ENCODE data around the gene TCL1B. TPM values are rescaled to one million over a fixed set of nuclear protein-coding genes. Genes with fewer than 3 reads are reported as not detected.

The TCL1B gene
- total and polyA plus RNA-seq, 9 donors: not detected

DNA sequence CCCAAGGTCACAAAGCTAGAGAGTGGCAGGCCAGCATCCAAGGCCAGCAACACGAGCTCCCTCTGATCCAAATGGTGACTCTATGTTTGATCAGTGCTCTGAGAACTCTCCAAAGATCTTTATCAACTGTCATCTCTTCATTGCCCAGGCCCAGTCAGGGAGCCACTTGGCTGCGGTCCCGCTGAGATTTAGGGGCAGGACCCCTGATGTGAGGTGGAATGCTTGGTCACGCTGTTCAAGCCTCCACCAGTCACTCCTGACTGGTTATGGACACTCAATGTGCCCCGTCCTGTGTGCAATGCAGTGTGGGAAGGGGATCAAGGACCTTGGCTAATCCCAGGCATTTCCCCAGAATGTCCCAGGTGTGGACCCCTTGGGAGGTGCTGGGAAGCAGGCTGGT, 19.8 kb upstream of the TCL1B start:
- 74% methylated on average over 3 of the region's 5 CpGs for WGBS (ENCODE audit: insufficient coverage)
- Histone ChIP-seq H3K36me3 (ENCODE audit: control insufficient read depth, insufficient read depth, low read length) (no peaks in the 10 kb centered on the region), H3K27me3 (ENCODE audit: control insufficient read depth, insufficient read depth, low read length) (peaks cover 9% of the 10 kb centered on the region), H3K9me3 (replicated peaks; ENCODE audit: control insufficient read depth, low read depth, low read length) (no peaks in the 10 kb centered on the region), H3K4me1 (ENCODE audit: control insufficient read depth, insufficient read depth, low read length) (no peaks in the 10 kb centered on the region), H3K4me3 (ENCODE audit: low read length) (no peak overlapping the region), H3K27ac (ENCODE audit: low read length) (no peak overlapping the region)
- no peak for DNase-seq

DNA sequence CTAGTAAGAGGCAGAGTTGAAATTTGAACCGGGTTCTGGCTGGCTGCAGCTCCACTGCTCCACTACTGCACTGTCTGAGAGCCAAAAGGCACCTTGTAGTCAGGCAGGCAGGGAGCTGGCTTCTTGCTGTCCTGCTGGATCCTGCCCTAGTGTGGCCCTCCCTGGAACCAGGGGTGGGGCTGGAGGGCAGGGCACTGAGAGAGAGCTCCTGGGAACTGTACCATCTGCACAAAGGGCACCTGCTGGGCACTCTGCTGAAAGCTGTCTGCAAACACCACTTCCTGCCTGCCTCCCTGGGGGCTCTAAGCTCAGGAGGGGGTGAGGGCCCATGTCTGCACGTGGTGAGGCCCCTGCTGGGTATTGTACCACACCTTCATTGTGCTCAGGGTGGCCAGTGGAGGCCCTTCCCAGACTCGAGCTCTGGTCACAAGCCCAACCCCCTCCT, 19.0 kb upstream of the TCL1B start:
- H3K36me3 ChIP-seq (ENCODE audit: control insufficient read depth, insufficient read depth, low read length): no peaks in the 10 kb centered on the region
- WGBS (ENCODE audit: insufficient coverage): 10% methylated on average over 3 of the region's 3 CpGs
- H3K9me3 ChIP-seq (replicated peaks; ENCODE audit: control insufficient read depth, low read depth, low read length): no peaks in the 10 kb centered on the region
- H3K27ac ChIP-seq (ENCODE audit: low read length): no peak overlapping the region
- DNase-seq: no peak
- H3K27me3 ChIP-seq (ENCODE audit: control insufficient read depth, insufficient read depth, low read length): peaks cover 9% of the 10 kb centered on the region
- no peaks in the 10 kb centered on the region for H3K4me1 ChIP-seq (ENCODE audit: control insufficient read depth, insufficient read depth, low read length)
- H3K4me3 ChIP-seq (ENCODE audit: low read length): no peak overlapping the region

DNA sequence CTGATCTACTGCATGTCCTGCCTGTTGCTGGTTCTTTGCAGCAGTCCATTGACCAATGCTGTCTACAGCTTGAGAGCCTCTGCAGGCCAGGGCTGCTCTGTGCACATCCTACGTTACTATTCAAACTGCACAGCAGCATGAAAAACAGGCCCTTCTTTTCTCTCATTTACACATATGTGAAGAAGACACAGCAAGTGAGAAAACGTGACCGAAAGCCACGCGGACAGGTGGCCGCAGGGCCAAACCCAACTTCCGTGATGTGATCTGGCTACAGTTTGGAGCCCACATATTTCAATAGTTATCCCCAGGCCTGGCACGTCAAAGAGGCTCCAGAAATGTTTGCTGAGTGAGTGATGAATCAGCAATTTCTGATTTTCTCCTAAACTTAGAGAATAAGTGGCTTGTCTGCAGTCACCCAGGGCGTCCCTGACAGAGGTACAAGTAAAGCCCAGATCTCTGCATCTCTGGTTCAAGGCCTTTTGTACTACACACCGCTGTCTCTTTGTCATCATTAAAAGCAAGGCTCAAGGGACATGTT, 17.9 kb upstream of the TCL1B start:
- Histone ChIP-seq H3K4me3 (ENCODE audit: low read length) (no peak overlapping the region), H3K4me1 (ENCODE audit: control insufficient read depth, insufficient read depth, low read length) (no peaks in the 10 kb centered on the region), H3K36me3 (ENCODE audit: control insufficient read depth, insufficient read depth, low read length) (no peaks in the 10 kb centered on the region), H3K27ac (ENCODE audit: low read length) (no peak overlapping the region), H3K9me3 (replicated peaks; ENCODE audit: control insufficient read depth, low read depth, low read length) (no peaks in the 10 kb centered on the region), H3K27me3 (ENCODE audit: control insufficient read depth, insufficient read depth, low read length) (peaks cover 8% of the 10 kb centered on the region)
- 75% methylated on average over 3 of the region's 10 CpGs for WGBS (ENCODE audit: insufficient coverage)
- no peak for DNase-seq

DNA sequence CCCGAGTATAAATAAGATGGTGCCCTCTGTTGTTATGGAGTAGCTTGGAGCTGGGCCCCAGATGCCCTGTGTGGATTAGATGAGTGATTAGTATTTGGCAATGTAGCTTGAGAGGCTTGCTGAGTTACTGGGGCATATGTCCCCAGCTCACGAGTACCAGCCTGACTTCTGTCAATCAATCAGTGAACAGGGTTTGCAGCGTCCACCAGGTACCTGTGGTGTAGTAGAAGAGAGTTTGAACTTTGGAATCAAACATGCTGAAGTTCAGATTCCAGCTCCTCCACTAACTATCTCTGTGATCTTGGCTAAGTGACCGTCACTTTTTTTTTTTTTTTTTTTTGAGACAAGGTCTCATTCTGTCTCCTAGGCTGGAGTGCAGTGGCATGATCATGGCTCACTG, 11.6 kb upstream of the TCL1B start:
- Histone ChIP-seq H3K9me3 (replicated peaks; ENCODE audit: control insufficient read depth, low read depth, low read length) (no peaks in the 10 kb centered on the region), H3K27ac (ENCODE audit: low read length) (no peak overlapping the region), H3K36me3 (ENCODE audit: control insufficient read depth, insufficient read depth, low read length) (no peaks in the 10 kb centered on the region), H3K4me1 (ENCODE audit: control insufficient read depth, insufficient read depth, low read length) (no peaks in the 10 kb centered on the region), H3K27me3 (ENCODE audit: control insufficient read depth, insufficient read depth, low read length) (peaks cover 4% of the 10 kb centered on the region), H3K4me3 (ENCODE audit: low read length) (no peak overlapping the region)
- WGBS (ENCODE audit: insufficient coverage): no CpG with 5 or more reads among the region's 4 CpGs
- no peak for DNase-seq

DNA sequence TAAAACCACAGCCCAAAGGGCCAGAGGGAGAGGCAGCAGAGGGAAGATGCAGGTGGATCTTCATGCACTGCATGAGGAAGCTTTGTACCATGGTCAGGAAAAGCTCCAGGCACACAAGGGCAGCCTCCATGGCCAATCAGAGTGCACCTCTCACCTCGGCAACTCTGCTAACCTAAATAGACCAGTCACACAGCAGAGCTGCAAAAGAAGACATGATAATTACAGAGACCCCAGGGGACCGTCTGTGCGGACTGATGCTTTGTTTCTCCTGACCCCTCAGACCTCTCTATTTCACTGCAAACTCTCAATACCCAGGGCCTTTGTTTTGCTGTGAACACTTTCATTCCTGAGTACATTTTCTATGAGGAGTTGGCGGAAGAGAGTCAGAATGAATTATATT, 10.7 kb upstream of the TCL1B start:
- Histone ChIP-seq H3K9me3 (replicated peaks; ENCODE audit: control insufficient read depth, low read depth, low read length) (no peaks in the 10 kb centered on the region), H3K4me3 (ENCODE audit: low read length) (no peak overlapping the region), H3K27ac (ENCODE audit: low read length) (no peak overlapping the region), H3K36me3 (ENCODE audit: control insufficient read depth, insufficient read depth, low read length) (no peaks in the 10 kb centered on the region), H3K4me1 (ENCODE audit: control insufficient read depth, insufficient read depth, low read length) (no peaks in the 10 kb centered on the region), H3K27me3 (ENCODE audit: control insufficient read depth, insufficient read depth, low read length) (peaks cover 4% of the 10 kb centered on the region)
- WGBS (ENCODE audit: insufficient coverage): 40% methylated on average over 1 of the region's 4 CpGs
- no peak for DNase-seq

DNA sequence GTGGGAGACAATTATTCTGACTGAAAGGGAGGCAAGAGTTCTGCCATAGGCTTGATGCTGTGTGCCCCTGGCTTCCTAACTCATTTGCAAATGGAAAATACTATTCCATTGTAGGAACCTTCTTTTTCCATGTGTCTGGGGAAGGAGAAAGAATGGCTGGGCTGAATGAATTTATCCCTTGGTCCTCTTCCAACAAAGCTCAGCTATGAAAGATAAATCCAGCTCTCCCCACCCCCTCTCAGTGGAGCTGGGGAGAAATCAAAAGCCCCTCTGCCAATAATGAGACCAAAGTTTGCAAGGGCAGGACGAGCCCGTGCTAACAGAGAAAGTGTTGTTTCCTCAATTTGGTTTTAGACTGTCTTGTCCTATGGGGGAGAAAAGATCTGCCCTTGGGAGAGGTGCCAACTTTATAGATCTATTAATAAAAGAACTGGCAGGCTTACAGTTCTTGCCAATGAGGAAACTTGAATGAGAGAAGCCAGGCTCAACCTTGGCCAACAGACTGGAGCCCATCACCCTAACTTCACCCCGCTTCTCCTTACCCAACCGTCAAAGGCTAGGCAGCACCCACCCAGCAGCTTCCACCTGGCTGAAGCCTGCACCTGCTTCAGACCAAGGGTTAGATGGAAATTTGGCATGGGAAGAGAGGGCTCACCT, 8.9 kb upstream of the TCL1B start:
- Histone ChIP-seq H3K27me3 (ENCODE audit: control insufficient read depth, insufficient read depth, low read length) (no peaks in the 10 kb centered on the region), H3K27ac (ENCODE audit: low read length) (no peak overlapping the region), H3K4me3 (ENCODE audit: low read length) (no peak overlapping the region), H3K4me1 (ENCODE audit: control insufficient read depth, insufficient read depth, low read length) (no peaks in the 10 kb centered on the region), H3K36me3 (ENCODE audit: control insufficient read depth, insufficient read depth, low read length) (no peaks in the 10 kb centered on the region), H3K9me3 (replicated peaks; ENCODE audit: control insufficient read depth, low read depth, low read length) (no peaks in the 10 kb centered on the region)
- DNase-seq: peak; percentile 9
- no CpG with 5 or more reads among the region's 4 CpGs for WGBS (ENCODE audit: insufficient coverage)

DNA sequence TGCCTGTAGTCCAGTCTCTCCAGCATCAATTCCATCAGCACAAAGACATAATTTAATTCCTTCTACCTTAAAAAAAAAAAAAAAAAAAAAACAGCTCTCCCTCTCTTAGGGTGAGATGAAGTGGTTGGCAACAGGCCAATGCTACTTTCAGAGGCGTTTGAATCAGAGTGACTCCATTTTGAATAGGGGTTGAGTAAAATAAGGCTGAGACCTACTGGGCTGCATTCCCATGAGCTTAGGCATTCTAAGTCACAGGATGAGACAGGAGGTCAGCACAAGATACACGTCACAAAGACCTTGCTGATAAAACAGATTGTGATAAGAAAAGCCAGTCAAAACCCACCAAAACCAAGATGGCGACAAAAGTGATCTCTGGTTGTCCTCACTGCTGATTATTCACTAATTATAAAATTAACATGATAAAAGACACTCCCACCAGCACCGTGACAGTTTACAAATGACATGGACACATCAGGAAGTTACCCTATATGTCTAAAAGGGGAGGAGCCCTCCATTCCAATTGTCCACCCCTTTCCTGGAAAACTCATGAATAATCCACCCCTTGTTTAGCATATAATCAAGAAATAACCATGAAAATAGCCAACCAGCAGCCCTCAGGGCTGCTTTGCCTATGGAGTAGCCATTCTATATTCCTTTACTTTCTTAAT, 6.9 kb upstream of the TCL1B start:
- 13% methylated on average over 1 of the region's 4 CpGs for WGBS (ENCODE audit: insufficient coverage)
- DNase-seq: no peak
- Histone ChIP-seq H3K27ac (ENCODE audit: low read length) (no peak overlapping the region), H3K36me3 (ENCODE audit: control insufficient read depth, insufficient read depth, low read length) (no peaks in the 10 kb centered on the region), H3K27me3 (ENCODE audit: control insufficient read depth, insufficient read depth, low read length) (no peaks in the 10 kb centered on the region), H3K4me3 (ENCODE audit: low read length) (no peak overlapping the region), H3K9me3 (replicated peaks; ENCODE audit: control insufficient read depth, low read depth, low read length) (no peaks in the 10 kb centered on the region), H3K4me1 (ENCODE audit: control insufficient read depth, insufficient read depth, low read length) (no peaks in the 10 kb centered on the region)

DNA sequence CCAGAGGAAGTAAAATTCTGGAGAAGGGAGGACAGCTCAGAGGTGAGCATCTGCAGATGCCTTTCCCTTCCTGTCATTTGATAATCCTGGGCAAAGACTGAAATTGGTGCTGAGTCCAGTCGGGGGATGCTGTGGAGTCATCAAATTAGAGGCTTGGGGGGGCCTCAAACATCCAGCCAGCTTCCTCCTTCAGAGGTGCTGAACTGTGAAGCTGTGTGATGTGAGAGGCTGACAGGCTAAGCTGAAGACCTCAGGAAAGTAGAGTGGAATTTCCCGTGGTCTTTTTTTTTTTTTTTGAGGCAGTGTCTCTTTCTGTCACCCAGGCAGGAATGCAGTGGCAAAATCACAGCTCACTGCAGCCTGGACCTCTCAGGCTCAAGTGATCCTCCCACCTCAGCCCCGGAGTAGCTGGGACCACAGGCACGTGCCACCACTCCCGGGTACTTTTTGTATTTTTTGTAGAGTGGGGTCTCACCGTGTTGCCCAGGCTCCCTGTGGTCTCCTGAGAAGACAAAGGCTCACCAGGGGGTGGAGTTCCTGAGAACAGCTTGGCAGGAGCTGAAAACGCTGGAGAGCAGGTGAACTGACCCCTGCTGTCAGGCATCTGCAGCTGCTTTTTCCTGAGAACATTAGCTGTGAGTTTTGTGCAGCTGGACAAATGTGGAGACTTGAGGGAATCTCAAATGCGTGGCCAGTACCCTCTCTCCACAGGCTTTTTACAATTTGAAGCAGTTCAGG, 6.1 kb upstream of the TCL1B start:
- no peaks in the 10 kb centered on the region for H3K9me3 ChIP-seq (replicated peaks; ENCODE audit: control insufficient read depth, low read depth, low read length)
- no peak overlapping the region for H3K4me3 ChIP-seq (ENCODE audit: low read length)
- no peak for DNase-seq
- no peaks in the 10 kb centered on the region for H3K27me3 ChIP-seq (ENCODE audit: control insufficient read depth, insufficient read depth, low read length)
- no peaks in the 10 kb centered on the region for H3K36me3 ChIP-seq (ENCODE audit: control insufficient read depth, insufficient read depth, low read length)
- H3K4me1 ChIP-seq (ENCODE audit: control insufficient read depth, insufficient read depth, low read length): no peaks in the 10 kb centered on the region
- 5% methylated on average over 4 of the region's 8 CpGs for WGBS (ENCODE audit: insufficient coverage)
- no peak overlapping the region for H3K27ac ChIP-seq (ENCODE audit: low read length)

DNA sequence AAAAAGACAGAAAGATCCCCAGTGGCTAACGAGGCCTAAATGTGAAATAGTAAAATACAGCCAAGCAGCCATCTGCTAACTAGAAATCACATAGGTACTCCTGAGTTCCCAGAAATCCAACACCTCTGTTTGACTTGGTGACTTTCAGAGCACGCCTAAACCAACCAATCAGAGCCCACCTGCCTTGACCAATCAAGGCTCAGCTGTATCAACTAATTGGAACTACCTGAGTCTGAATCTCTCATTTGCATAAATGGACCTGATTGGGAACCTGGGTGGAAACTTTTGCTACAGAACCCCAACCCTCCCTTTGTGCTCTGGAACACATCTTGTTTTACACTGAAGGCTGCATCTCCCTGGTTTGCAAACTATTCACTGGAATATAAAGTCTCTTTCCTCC, 5.1 kb upstream of the TCL1B start:
- H3K27me3 ChIP-seq (ENCODE audit: control insufficient read depth, insufficient read depth, low read length): no peaks in the 10 kb centered on the region
- H3K9me3 ChIP-seq (replicated peaks; ENCODE audit: control insufficient read depth, low read depth, low read length): no peaks in the 10 kb centered on the region
- no peak overlapping the region for H3K4me3 ChIP-seq (ENCODE audit: low read length)
- DNase-seq: no peak
- no peaks in the 10 kb centered on the region for H3K36me3 ChIP-seq (ENCODE audit: control insufficient read depth, insufficient read depth, low read length)
- WGBS (ENCODE audit: insufficient coverage): 88% methylated on average over 1 of the region's 2 CpGs
- no peaks in the 10 kb centered on the region for H3K4me1 ChIP-seq (ENCODE audit: control insufficient read depth, insufficient read depth, low read length)
- H3K27ac ChIP-seq (ENCODE audit: low read length): no peak overlapping the region

DNA sequence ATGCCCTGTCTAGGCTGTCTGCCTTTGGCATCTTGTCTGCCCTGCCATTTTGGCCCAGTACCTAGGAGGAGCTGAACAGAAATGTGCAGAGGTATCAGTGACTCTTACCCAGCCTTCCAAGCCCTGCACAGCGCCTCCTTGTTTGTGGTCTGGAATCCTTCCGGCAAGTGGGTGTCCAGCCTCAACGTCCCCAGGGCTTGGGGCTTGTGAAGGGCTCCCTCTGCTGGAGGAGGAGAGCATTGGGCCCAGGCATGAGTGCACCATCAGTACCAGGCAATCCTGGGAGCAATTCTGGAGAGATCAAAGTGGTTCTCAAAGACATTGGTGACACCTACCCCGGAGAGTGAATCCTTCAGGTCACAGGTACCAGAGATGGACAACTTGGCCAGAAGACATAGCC, 2.4 kb upstream of the TCL1B start:
- 77% methylated on average over 4 of the region's 4 CpGs for WGBS (ENCODE audit: insufficient coverage)
- Histone ChIP-seq H3K4me3 (ENCODE audit: low read length) (no peak overlapping the region), H3K27ac (ENCODE audit: low read length) (no peak overlapping the region), H3K9me3 (replicated peaks; ENCODE audit: control insufficient read depth, low read depth, low read length) (no peaks in the 10 kb centered on the region), H3K36me3 (ENCODE audit: control insufficient read depth, insufficient read depth, low read length) (no peaks in the 10 kb centered on the region), H3K4me1 (ENCODE audit: control insufficient read depth, insufficient read depth, low read length) (no peaks in the 10 kb centered on the region), H3K27me3 (ENCODE audit: control insufficient read depth, insufficient read depth, low read length) (no peaks in the 10 kb centered on the region)
- no peak for DNase-seq
